Stimulated activated CD8-positive, alpha-beta memory T cell treated with anti-CD3 and anti-CD28 coated beads, Interleukin-15, amount 100 ng/mL, for 1 hour (primary cell): Measurements from ENCODE around the gene RBSN.
"Not testable (repeated sequence)": the region's sequence is repeated elsewhere in the genome, so short reads cannot be mapped to it uniquely, and the experiment has no call there.

ENCODE experiments used
- DNase-seq: peaks from one replicate; pipeline ENCODE4 v3.0.0-alpha.2; 2020; ENCODE audit warnings: low read depth

RBSN gene

DNA sequence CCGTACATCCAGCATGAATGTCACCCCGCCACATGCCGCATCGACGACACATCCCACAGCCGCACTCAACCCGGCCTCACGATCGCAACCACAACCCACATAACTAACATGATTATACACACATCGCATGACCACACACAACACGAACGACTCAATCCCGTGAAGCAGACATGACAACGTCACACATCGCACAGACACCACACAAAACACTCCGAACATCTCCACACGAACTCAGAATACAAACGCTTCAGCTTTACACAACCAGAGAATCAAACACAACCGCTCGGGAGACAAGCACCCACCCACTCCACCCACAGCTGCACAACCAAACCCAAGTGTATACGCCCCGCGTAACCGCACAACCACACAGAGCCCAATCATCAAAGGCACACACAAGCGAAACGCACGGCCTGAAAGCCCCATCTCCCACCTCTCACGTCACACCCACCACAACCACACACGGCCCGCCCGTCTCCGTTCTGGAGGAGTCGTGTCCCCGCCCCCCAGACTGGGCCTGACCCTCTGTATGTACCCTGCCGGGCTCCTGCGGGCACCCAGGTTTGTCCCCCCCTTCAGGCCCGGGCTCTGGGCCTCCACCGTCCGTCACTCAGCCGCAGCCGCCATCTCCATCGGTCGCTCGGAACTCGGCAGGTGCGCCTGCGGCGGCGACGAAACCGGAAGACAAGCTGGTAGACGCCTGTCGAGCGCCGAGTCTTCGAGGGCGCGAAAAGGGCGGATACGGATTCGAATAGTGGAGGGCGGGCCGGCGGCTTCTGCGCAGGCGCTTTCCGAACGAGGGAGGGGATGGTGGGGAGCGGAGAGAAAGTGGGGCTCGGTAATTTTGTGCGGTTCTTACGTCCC lies at the start of gene RBSN:
Gene RBSN (minus strand): TSS at position 646 of the 861 bp plus-strand sequence. CDS start 3,028 bp downstream, outside the sequence.
- peak; percentile 88 for DNase-seq

DNA sequence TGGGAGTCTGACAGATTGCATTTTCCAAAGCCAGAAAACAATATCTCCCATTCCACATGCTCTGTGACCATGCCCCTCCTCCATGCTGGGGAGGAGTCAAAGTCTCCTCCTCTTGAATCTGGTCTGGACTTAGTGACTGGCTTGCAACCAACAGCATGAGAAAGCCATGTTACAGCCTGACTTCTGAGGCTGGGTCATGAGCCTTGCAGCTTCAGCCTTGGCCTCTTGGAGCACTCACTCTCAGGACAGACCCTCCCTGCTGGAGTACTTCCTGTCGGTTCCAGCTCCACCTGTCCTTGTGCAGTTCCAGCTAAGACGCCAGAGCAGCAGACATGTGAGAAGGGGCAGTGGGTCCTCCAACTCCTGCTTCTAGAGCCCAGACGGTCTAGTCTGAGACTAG lies 49.7 kb upstream of the RBSN start:
- no peak for DNase-seq

DNA sequence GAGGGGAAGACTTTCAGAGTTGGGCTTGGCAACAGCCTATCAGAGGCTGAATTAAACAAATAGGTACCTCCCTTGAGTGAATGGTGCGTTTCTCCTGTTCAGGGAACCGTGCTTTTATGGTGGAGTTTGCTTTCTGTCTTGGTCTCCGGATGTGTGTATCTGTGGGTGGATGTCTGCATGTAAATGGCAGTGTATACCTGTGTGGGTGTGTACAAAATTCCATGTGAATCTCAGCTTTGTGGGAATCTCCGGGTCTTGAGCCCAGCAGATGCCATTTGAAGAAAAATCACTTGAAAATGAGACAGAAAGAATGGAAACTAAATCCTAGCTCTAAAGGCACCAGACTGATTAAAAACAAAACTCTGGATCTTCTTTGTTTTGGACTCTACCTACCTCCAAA lies 37.9 kb upstream of the RBSN start:
- not testable (repeated sequence) for DNase-seq

DNA sequence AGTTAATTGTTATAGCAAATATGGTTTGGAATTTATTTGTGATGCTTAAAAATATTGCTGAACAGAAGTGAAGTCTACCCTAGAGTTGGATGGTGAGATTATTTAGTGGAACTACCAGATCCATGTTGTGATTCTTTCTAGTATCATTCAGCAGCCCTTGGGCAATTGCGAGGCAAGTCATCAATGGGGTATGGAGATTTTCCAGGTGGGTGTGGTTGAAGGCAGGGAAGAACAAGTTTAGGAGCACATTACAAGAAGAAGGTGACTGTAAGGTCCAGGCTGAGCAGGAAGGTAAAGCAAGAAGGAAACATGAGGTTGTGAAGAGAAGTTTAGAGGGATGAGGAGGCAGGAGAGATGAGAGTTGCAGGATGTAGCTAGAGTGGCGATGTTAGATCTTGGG lies 36.0 kb upstream of the RBSN start:
- DNase-seq = not testable (repeated sequence)

DNA sequence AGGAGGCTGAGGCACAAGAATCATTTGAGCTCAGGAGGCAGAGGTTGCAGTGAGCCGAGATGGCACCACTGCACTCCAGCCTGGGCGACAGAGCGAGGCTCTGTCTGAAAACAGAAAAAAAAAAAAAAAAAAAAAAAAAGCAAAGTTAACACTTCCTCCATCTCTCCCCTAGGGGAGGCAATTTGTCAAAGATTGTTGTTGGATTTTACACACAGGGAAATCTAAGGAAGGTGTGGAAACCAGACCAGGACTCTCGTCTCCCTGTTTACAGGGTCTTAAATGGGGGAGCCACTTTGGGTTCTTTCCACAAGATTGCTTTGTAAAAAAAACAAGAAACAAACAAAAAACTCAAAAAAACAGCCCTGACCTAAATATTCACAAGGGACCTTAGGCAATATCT lies 29.5 kb upstream of the RBSN start:
- not testable (repeated sequence) for DNase-seq

DNA sequence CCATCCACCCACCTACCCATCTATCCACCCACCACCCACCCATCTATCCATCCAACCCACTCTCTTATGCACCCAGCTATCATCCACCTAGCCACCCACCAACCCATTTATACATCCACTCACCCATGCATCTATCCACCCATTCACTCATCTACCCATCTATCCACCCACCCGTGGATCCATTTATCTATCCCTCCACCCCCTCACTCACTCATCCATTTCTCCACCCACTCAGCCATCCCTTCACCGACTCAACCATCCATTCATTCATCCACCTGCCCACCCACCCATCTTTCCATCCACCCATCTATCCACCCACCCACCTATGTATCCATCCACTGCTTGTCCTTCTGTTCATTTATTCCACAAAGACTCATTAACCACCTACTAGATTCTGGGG lies 28.0 kb upstream of the RBSN start:
- DNase-seq = not testable (repeated sequence)

DNA sequence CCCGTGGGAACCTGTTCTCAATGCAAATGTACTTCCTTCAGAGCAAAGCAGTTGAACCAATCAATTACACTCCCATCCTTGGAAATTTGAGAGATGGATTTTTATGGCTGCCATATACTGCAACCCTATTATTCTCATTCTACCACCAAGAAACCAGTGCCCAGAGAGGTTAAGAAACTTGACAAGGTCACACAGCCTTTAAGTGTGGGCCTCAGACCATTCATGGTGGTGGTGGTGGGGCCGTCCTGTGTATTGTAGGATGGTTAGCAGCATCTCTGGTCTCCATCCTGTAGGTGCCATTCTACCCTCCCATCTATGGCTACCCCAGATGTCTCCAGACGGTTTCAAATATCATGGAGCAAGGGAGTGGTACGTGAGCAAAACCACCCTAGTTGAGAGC lies 23.4 kb upstream of the RBSN start:
- DNase-seq = no peak

DNA sequence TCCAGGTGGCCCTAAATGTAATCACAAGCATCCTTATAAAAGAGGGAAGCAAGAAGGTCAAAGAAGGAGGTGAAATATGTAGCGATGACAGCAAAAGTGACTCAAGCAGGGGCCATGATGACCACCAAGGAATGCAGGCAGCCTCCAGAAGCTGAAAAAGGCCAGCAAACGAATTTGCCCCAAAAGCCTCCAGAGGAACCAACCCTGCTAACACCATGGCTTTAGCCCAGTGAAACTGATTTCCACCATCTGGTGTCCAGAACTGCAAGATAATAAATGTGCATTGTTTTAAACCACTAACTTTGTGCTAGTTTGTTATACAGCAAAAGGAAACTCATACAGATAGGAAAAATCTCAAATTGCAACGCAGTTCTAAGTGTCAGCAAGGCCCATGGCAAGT lies 23.0 kb upstream of the RBSN start:
- no peak for DNase-seq

DNA sequence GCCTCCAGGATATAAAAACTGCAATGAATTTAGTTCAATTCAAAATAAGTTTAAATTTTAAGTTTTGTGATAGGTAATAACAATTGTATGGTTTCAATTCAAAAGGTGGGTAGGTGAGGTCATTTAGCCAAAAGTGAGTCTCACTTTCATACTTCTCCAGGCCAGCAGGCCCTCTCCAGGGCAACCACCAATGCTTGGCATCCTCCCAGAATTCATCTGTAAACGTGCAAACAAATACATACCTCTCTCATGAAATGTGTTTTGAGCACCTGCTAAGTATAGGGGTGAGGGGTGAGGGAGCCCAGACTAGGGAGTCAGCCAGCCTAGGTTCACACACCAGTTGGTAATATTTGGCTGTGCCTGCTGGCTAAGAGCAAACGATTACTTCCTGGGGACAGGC lies 22.0 kb upstream of the RBSN start:
- DNase-seq = no peak

DNA sequence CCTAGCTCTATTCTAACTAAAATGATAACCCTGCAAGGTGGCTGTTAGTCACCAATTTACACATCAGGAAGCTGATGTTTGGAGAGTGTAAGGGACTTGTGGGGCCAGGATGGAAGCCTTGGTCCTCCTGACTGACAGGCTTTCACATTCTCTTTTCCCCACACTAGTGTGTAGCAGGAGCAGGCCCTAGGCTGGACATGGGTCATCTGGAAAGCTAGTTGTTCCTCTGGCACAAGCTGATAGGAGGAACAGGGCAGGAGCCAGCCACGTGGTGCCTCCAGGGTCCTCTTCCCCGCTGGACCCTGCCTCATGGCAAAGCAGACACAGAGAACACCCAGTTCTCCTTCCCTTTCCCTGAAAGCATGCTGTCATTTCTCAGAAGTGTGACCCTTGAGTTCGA lies 18.1 kb upstream of the RBSN start:
- no peak for DNase-seq

DNA sequence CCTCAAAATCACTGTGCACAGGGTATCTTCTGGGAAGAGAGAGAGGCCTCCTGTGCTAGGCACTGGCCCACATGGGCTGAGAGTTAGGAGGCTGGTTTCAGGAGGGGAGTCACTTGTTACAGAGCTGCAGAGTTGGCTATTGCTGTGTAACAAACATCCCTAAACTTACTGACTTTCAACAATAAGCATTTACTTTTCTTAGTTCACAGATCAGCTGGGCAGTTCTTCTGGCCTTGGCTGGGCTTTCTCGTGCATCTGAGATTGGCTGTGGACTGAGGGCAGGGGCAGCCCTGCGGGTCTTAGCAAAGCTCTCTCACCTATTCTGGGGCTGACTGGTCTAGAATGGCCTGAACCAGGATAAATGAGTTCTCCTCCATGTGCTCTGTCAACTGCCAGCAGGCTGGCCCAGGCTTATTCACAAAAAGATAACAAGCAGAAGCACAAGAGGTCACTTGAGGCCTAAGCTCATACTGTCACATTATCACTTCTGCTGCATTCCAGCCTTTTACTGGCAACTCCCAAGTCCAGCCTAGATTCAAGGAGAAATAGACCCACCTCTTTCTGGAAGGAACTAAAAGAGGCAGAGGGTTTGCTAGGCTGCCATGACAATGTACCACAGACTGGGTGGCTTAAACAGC lies 17.2 kb upstream of the RBSN start:
- no peak for DNase-seq

DNA sequence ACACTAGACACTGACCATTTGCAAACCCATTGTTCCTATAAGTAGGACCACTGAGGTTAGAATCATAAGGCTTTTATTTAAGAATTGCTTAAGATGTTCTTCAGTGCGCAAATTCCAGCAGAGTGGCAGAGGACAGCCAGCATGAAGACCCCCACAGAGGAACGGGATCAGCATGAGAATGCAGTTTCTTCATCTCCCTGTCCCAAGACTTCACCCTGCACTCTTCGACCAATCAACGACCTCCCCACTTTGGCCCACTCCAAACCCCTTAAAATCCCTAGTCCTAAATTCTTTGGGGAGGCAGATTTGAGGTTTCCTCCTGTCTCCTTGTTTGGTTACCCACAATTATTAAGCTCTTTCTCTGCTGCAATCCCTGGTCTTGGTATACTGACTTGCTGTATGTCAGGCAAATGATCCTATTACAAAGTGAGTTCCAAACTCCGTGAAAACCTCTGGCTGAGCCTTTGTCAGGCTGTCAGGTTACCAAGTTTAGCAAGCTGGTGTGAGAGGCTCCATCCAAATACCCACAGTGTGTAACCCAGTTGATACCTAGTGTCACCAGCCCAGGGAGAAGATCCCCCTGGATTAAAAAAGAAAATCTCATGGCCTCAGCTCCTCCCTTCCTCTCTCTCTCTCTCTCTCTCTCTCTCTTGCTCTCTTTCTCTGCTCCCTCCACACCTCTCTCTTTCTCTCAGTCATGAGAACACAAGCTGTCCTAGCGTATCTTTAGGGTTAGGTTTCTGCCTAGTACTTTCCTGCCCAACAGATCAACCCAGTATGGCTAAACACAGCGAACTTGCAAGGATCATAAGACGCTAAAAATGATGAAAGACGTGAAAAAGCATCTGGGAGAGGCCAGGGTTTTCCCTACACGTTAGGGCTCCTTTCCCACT lies 15.8 kb upstream of the RBSN start:
- no peak for DNase-seq

DNA sequence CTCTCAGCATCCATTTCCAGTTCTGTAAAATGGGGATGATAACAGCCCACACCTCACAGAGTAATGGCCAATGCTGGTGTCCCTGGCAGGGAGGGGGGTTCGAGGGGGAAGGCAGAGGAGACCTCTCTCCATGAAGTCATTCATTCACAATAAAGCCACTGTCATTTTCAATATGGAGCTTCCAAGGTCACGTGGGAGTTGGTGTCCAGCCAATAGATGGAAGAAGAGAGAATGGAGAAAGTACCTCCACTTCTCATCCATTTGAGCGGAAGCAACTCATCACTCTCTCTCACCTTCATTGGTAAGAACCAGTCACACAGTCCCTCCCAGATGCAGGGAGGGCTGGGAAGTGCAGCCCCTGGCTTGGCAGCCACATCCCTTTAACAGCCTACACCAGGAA lies 14.9 kb upstream of the RBSN start:
- DNase-seq = no peak

DNA sequence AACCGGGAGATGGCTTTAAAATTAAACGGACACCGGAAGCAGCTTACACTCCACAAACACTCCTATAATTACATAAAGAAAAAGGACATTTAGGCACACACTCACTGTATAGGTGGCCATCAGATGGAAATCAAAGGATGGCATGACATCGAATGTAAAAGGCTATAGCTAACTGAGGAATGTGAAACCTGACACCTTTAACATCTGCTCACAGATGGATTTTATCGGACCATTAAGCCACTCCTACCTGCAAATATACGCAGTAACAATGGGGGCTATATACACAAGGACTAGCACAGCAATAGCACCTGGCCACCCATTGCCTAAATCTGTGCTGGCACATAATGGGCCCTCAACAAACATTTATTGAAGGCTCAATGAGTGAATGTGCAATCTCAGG lies 14.5 kb upstream of the RBSN start:
- DNase-seq = no peak

DNA sequence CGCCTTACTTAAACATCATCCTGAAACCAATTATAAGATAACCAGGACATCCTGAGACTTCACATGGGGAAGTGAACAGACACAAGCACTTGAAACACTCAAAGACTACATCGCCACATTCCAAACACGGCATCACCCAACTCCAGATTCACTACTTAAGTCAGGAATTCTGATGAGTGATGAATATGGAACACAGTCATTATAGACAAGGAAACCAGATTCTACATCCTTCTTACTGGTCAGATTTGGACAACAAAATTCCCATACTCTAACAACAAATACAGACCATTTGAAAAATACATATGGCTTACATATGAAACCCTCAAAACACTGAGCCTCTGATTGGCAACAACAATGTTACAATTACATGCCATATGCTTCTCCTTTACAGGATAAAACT lies 13.1 kb upstream of the RBSN start:
- no peak for DNase-seq

DNA sequence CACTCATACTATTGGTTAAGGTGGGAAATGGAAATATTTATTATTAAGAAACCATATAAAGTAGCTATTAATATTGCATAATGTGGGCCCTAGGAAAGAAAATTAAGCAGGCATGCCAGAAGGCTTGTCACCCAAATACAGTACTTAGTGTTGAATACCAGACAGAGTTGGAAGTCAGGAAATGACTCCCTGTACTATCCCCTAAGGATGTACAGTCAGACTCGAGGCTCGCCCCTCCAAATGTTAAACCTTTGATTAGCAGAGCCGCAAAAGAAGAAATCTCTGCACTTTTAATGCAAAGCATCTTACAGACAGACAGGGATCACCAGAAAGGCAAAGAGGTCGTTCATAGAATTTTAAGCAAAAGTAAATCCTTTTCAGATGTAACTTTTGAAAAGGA lies 11.3 kb upstream of the RBSN start:
- no peak for DNase-seq

DNA sequence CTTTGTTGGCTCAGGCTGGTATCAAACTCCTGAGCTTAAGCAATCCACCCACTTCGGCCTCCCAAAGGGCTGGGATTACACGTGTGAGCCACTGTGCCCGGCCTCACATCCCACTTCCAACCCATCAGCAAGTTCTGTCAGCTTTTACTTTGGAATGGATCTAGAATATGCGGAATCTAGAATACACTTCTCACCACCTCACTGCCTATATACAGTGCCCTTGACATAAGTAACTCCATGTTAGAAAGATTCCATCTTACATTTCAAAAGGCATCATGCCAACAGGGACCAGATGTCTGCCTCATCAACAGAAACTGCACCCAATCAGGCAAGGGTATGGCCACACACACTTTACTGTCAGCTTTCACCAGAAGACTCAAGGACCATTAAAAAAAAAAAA lies 9.9 kb upstream of the RBSN start:
- no peak for DNase-seq

DNA sequence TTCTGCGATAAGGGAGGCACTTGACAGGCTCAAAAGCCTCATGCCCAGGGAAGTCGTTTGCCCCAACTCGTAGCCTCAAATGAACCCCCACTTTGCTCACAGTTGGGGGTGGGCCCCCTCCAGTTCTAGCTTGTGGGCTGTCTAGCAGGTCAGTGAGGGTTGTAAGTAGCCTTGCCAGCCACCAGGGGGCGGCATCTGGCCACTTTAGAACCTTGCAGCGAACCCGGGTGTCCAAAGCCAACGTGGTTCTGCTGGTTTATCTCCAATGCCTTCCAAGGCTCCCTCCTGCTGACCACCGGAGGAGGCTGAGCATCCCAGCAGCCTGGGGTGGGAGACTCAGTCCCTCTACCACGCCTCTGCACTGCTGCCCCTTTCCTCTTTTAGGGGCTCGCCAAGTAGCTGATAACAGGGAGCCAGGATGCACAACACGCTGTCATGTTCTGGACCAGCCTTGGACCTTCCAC lies 9.2 kb upstream of the RBSN start:
- peak; percentile 46 for DNase-seq

DNA sequence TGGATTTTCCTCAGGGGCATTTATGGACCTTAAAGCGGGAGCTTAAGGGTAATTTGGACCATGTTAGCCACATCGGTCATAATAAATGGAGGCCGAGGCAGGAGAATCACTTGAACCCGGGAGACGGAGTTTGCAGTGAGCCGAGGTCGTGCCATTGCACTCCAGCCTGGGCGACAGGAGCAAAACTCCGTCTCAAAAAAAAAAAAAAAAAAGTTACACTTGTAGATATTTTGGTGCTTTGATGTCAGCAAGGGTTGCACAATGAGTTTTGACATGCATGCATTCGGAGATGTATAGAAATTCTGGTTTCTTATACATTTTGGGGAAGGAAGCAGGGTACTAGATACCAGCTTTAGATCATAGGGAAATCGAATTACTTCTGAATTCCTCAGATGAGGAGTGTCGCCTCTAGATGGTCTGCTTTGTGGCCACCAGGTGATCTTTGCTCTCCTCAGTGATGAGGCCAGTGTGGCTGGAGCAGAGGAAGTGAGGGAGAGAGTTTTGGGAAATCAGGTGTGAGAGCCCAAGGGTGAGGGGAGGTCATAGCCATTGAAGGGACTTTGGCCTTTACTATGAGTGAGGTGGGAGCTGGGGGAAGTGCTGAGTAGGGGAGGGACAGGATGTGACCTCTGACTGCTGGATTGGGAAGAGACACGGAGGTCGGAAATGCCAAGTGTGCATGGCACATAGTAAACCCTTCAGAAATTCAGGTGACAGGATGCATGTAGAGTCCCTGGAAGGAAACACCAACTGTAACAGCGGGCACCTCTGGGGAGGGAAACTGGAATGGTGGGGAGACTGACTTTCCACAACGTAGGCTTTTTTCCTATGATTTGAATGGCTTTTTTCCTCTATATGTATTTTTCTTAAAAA lies 8.4 kb upstream of the RBSN start:
- no peak for DNase-seq

DNA sequence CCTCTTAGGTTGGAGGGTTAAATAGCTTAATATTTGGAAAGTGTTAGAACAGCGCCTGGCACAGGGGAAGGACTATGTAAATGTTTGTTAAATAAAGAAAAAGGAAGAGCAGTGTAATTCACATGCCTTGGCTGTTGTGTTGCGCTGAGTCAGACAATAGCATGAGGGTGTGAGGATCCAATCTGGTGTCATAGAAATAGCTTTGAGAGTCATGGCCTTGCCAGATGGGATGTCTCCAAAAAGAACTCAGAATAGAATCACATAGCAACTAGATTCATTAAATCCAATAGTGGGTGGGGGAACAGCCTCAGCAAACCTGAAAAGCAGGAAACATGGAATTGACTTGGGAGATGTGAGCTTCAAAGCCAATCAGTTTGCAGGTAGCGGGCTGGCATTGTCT lies 3.9 kb upstream of the RBSN start:
- no peak for DNase-seq

DNA sequence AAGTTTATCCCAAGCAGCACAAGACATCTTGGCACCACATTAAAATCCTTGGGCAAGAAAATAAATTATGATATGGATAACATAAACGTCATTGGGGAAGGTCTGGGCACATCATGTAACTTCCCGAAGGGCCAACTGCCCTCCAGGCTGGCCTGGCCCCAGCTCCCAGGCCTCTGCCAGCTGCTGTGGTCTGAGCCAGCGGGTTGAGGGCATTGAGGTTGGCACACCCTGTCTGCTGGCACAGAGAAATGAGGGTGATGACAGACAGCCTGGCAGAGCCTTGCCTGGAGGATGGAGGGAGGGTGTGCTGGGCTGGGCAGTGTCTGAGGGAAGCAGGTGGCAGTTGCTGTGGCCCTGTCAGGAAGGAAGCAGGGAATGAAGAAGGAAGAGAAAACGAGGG lies 3.3 kb upstream of the RBSN start:
- no peak for DNase-seq
